GM12891 (cell line): ENCODE results near the gene AFDN.

Experiments used
- DNase-seq: peaks from one replicate; pipeline ENCODE4 v3.0.0; 2011; ENCODE audit warnings: low spot score; ENCODE audit not compliant: insufficient read length
- FAIRE-seq: peaks from 2 replicates; lab custom pipeline; 2011; peaks lifted over from hg19 to GRCh38; lab: Jason Lieb, UNC
- PAX5 ChIP-seq: IDR thresholded peaks from 2 replicates; pipeline ENCODE4 v1.6.1; 2011; ENCODE audit warnings: low read length, moderate library complexity, mild to moderate bottlenecking; ENCODE audit not compliant: insufficient read depth, severe bottlenecking
- POLR2A ChIP-seq: IDR thresholded peaks from 2 replicates; pipeline ENCODE4 v1.6.1; 2011; ENCODE audit warnings: low read depth, low read length, control low read depth
- POLR2AphosphoS5 ChIP-seq: IDR thresholded peaks from 2 replicates; pipeline ENCODE4 v1.6.1; 2011; ENCODE audit warnings: low read depth, low read length, control low read depth
- POU2F2 ChIP-seq: IDR thresholded peaks from 2 replicates; pipeline ENCODE4 v1.6.1; 2011; ENCODE audit warnings: low read depth, mild to moderate bottlenecking, control low read depth, low read length, moderate library complexity
- SPI1 ChIP-seq: IDR thresholded peaks from 2 replicates; pipeline ENCODE4 v1.6.1; 2011; ENCODE audit warnings: low read depth, low read length, control low read depth
- TAF1 ChIP-seq: IDR thresholded peaks from 2 replicates; pipeline ENCODE4 v1.6.1; 2011; ENCODE audit warnings: low read depth, low read length, control low read depth

The AFDN gene

GRCh38 chr6:167782698-167783517, 43.8 kb upstream of the AFDN start:
- DNase-seq (no peak), FAIRE-seq (no peak)
- TF ChIP-seq SPI1, result no peak

GRCh38 chr6:167786853-167787675, 39.6 kb upstream of the AFDN start:
- no peak for FAIRE-seq
- TF ChIP-seq POLR2AphosphoS5, result no peak
- no peak for TF ChIP-seq SPI1
- TF ChIP-seq TAF1, result no peak
- no peak for TF ChIP-seq POLR2A
- no peak for TF ChIP-seq PAX5
- TF ChIP-seq POU2F2, result no peak
- no peak for DNase-seq

GRCh38 chr6:167787896-167788562, 38.7 kb upstream of the AFDN start:
- no peak for DNase-seq
- FAIRE-seq, result no peak

GRCh38 chr6:167788563-167788903, 38.2 kb upstream of the AFDN start:
- no peak for FAIRE-seq
- DNase-seq, result no peak
- TF ChIP-seq POLR2AphosphoS5 (no peak), TAF1 (no peak), PAX5 (no peak), SPI1 (no peak), POLR2A (no peak), POU2F2 (no peak)

More at GRCh38 chr6:167787896-167788562, 38.7 kb upstream of the AFDN start:
- TF ChIP-seq POLR2A (no peak), TAF1 (no peak), POLR2AphosphoS5 (no peak), POU2F2 (no peak), SPI1 (no peak), PAX5 (no peak)

GRCh38 chr6:167789358-167789757, 37.4 kb upstream of the AFDN start:
- FAIRE-seq (no peak), DNase-seq (no peak)
- no peak for TF ChIP-seq SPI1
- no peak for TF ChIP-seq POLR2AphosphoS5
- no peak for TF ChIP-seq POLR2A
- no peak for TF ChIP-seq POU2F2
- no peak for TF ChIP-seq TAF1
- no peak for TF ChIP-seq PAX5

GRCh38 chr6:167791091-167791779, 35.5 kb upstream of the AFDN start:
- FAIRE-seq (peak; percentile 59), DNase-seq (no peak)
- TF ChIP-seq SPI1, result no peak
- TF ChIP-seq POU2F2, result no peak
- TF ChIP-seq TAF1, result no peak
- TF ChIP-seq PAX5, result no peak
- no peak for TF ChIP-seq POLR2A
- TF ChIP-seq POLR2AphosphoS5, result no peak

- DNase-seq (no peak), FAIRE-seq (peak; percentile 75)
- TF ChIP-seq SPI1 (peak; percentile 22; the same call in 1 of the 2 replicates), POLR2AphosphoS5 (no peak), TAF1 (no peak), PAX5 (no peak)
Observed at GRCh38 chr6:167791780-167792478, 34.8 kb upstream of the AFDN start.

- no peak for FAIRE-seq
- no peak for TF ChIP-seq SPI1
- no peak for TF ChIP-seq POLR2A
- TF ChIP-seq POLR2AphosphoS5, result no peak
- no peak for TF ChIP-seq POU2F2
- TF ChIP-seq TAF1, result no peak
- no peak for TF ChIP-seq PAX5
Observed at GRCh38 chr6:167793421-167793820, 33.3 kb upstream of the AFDN start.

More at GRCh38 chr6:167793421-167793820, 33.3 kb upstream of the AFDN start:
- no peak for DNase-seq
